ENCODE measurements around the gene GRID2. TPM values are rescaled to one million over a fixed set of nuclear protein-coding genes. Genes with fewer than 3 reads are reported as not detected.

The GRID2 gene
- total RNA-seq, 1 donor: not detected

DNA sequence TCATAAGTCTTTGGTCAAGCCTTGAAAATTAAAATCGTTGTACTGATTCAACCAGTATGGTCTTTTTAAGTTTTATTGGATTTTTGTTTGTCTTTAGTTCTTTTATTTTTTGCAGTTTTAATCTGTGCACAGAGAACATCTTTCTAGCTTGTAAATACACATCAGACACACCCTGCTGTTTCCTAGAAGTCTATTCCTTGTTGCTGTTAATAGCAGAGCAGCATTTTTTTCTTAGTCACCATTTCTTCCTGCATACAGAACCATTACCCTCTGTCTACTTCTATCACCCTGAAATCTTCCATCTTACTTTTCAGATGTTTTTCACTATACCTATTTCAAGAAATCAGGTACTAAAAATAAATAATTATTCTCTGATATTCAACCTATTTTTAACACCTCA, 375.4 kb downstream of the GRID2 start:
- Histone ChIP-seq H3K27me3 (ENCODE audit: insufficient read depth, low read length) (no peaks in the 10 kb centered on the region), H3K4me3 (ENCODE audit: insufficient read depth, low read length) (no peak overlapping the region), H3K4me2 (ENCODE audit: insufficient read depth, low read length) (no peak overlapping the region), H4K20me1 (ENCODE audit: insufficient read depth, low read length) (no peaks in the 10 kb centered on the region), H3K79me2 (ENCODE audit: insufficient read depth, low read length) (no peaks in the 10 kb centered on the region), H3K4me1 (ENCODE audit: insufficient read depth, low read length) (no peaks in the 10 kb centered on the region), H3K27ac (ENCODE audit: low read depth, low read length) (no peak overlapping the region), H3K9me3 (ENCODE audit: low read depth, low read length) (no peaks in the 10 kb centered on the region), H2AFZ (ENCODE audit: low read length) (no peak overlapping the region), H3K36me3 (ENCODE audit: insufficient read depth, low read length) (no peaks in the 10 kb centered on the region)
- TF ChIP-seq, protein P1, sequence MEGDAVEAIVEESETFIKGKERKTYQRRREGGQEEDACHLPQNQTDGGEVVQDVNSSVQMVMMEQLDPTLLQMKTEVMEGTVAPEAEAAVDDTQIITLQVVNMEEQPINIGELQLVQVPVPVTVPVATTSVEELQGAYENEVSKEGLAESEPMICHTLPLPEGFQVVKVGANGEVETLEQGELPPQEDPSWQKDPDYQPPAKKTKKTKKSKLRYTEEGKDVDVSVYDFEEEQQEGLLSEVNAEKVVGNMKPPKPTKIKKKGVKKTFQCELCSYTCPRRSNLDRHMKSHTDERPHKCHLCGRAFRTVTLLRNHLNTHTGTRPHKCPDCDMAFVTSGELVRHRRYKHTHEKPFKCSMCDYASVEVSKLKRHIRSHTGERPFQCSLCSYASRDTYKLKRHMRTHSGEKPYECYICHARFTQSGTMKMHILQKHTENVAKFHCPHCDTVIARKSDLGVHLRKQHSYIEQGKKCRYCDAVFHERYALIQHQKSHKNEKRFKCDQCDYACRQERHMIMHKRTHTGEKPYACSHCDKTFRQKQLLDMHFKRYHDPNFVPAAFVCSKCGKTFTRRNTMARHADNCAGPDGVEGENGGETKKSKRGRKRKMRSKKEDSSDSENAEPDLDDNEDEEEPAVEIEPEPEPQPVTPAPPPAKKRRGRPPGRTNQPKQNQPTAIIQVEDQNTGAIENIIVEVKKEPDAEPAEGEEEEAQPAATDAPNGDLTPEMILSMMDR (IDR thresholded peaks at IDR 0.05; ENCODE audit: extremely low read depth, low read depth, low read length): no peak
- DNase-seq (ENCODE audit: insufficient read length, low spot score, missing footprints): no peak

DNA sequence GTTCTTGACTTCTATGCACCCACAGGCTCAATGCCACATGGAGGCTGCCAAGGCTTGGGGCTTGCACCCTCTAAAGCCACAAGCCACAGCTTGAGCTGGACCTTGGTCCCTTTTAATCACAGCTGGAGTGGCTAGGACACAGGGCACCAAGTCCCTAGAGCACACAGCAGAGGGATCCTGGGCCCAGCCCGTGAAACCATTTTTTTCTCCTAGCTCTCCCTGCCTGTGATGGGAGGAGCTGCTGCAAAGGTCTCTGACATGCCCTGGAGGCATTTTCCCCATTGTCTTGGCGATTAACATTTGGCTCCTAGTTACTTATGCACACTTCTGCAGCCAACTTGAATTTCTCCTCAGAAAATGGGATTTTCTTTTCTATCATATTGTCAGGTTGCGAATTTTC, 410.9 kb downstream of the GRID2 start:
- TF ChIP-seq, protein P1 (IDR thresholded peaks at IDR 0.05; ENCODE audit: extremely low read depth, low read depth, low read length): no peak
- Histone ChIP-seq H3K36me3 (ENCODE audit: insufficient read depth, low read length) (no peaks in the 10 kb centered on the region), H3K4me3 (ENCODE audit: insufficient read depth, low read length) (no peak overlapping the region), H3K79me2 (ENCODE audit: insufficient read depth, low read length) (no peaks in the 10 kb centered on the region), H3K27ac (ENCODE audit: low read depth, low read length) (no peak overlapping the region), H3K4me1 (ENCODE audit: insufficient read depth, low read length) (no peaks in the 10 kb centered on the region), H3K4me2 (ENCODE audit: insufficient read depth, low read length) (no peak overlapping the region), H3K9me3 (ENCODE audit: low read depth, low read length) (no peaks in the 10 kb centered on the region), H4K20me1 (ENCODE audit: insufficient read depth, low read length) (no peaks in the 10 kb centered on the region), H3K27me3 (ENCODE audit: insufficient read depth, low read length) (no peaks in the 10 kb centered on the region), H2AFZ (ENCODE audit: low read length) (no peak overlapping the region)
- DNase-seq (ENCODE audit: insufficient read length, low spot score, missing footprints): no peak

DNA sequence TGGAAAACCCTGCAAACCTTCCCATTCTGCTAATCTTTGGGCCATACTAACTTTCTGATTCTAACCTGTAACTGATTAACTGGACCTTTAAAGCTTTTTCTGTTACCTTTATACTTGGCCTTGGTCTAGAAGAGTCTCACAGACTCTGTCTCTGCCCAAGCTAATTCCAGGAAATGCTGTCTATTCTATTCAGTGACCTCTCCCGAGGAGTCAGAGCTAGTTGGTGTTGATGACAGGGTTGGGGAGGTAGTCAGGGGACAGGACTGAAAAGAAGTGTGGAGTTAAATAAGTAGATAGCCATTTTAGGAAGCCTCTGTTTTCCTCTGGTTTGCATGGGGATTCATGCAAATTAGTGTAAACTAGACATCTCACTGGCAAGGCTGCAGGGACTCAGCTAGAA, 429.5 kb downstream of the GRID2 start:
- Histone ChIP-seq H3K36me3 (ENCODE audit: insufficient read depth, low read length) (no peaks in the 10 kb centered on the region), H4K20me1 (ENCODE audit: insufficient read depth, low read length) (no peaks in the 10 kb centered on the region), H3K4me3 (ENCODE audit: insufficient read depth, low read length) (no peak overlapping the region), H3K9me3 (ENCODE audit: low read depth, low read length) (no peaks in the 10 kb centered on the region), H3K27ac (ENCODE audit: low read depth, low read length) (no peak overlapping the region), H2AFZ (ENCODE audit: low read length) (no peak overlapping the region), H3K4me1 (ENCODE audit: insufficient read depth, low read length) (no peaks in the 10 kb centered on the region), H3K27me3 (ENCODE audit: insufficient read depth, low read length) (no peaks in the 10 kb centered on the region), H3K4me2 (ENCODE audit: insufficient read depth, low read length) (no peak overlapping the region), H3K79me2 (ENCODE audit: insufficient read depth, low read length) (no peaks in the 10 kb centered on the region)
- no peak for DNase-seq (ENCODE audit: insufficient read length, low spot score, missing footprints)
- TF ChIP-seq, protein P1 (IDR thresholded peaks at IDR 0.05; ENCODE audit: extremely low read depth, low read depth, low read length): no peak

DNA sequence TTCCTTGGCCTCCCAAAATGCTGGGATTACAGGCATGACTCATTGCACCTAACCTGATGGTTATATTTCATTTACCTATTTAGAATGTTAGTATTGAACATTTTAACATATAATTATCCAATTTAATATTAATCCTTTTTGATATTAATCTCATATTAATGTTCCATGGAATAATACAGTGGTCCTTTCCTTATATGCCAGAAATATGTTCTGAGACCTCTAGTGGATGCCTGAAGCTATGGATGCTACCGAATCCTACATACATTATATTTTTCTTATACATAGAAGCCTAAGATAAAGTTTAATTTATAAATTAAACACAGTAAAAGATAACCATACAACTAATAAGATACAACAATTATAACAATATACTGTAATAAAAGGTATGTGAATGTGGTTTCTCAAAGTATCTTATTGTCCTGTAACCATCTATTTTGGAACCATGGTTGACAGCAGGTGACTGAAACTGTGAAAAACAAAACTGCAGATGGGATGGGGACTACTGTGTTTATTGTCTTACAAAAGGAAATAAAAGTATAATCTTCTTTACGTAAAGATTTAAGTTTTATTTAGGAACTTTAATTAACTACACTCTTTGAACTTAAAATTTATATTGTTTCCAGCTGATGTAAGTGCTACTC, 431.4 kb downstream of the GRID2 start:
- no peak for DNase-seq (ENCODE audit: insufficient read length, low spot score, missing footprints)
- Histone ChIP-seq H3K36me3 (ENCODE audit: insufficient read depth, low read length) (no peaks in the 10 kb centered on the region), H3K4me2 (ENCODE audit: insufficient read depth, low read length) (no peak overlapping the region), H3K4me3 (ENCODE audit: insufficient read depth, low read length) (no peak overlapping the region), H3K79me2 (ENCODE audit: insufficient read depth, low read length) (no peaks in the 10 kb centered on the region), H3K4me1 (ENCODE audit: insufficient read depth, low read length) (no peaks in the 10 kb centered on the region), H2AFZ (ENCODE audit: low read length) (no peak overlapping the region), H3K27me3 (ENCODE audit: insufficient read depth, low read length) (no peaks in the 10 kb centered on the region), H3K27ac (ENCODE audit: low read depth, low read length) (no peak overlapping the region), H4K20me1 (ENCODE audit: insufficient read depth, low read length) (no peaks in the 10 kb centered on the region), H3K9me3 (ENCODE audit: low read depth, low read length) (no peaks in the 10 kb centered on the region)
- TF ChIP-seq, protein P1 (IDR thresholded peaks at IDR 0.05; ENCODE audit: extremely low read depth, low read depth, low read length): no peak
